Mesenchymal stem cell (in vitro differentiated cells and primary cell): ENCODE results near the gene RNF40.

ENCODE experiments used
- DNase-seq: peaks from one replicate; pipeline ENCODE4 v3.0.0-alpha.2; 2013
- H2AFZ ChIP-seq: one replicate; pipeline ENCODE4 v1.6.1; 2013; ENCODE audit warnings: low read depth, mild to moderate bottlenecking, control low read depth, inconsistent platforms, low read length, moderate library complexity
- H2AK5ac ChIP-seq: 2 replicates; pipeline ENCODE4 v1.6.1; 2013; ENCODE audit warnings: low read length, moderate library complexity, mild to moderate bottlenecking, inconsistent platforms; ENCODE audit not compliant: severe bottlenecking
- H2BK120ac ChIP-seq: one replicate; pipeline ENCODE4 v1.6.1; 2013; ENCODE audit warnings: low read depth, mild to moderate bottlenecking, inconsistent platforms, low read length, moderate library complexity
- H2BK12ac ChIP-seq, 2 experiments: one replicate each; pipeline ENCODE4 v1.6.1; 2013; ENCODE audit warnings: inconsistent platforms in 2 of 2, low read length in 2 of 2, mild to moderate bottlenecking in 2 of 2, moderate library complexity in 2 of 2, control low read depth in 1 of 2
- H2BK15ac ChIP-seq: one replicate; pipeline ENCODE4 v1.6.1; 2013; ENCODE audit warnings: mild to moderate bottlenecking, low read depth, inconsistent platforms; ENCODE audit not compliant: poor library complexity, severe bottlenecking
- H2BK5ac ChIP-seq: 2 replicates; pipeline ENCODE4 v1.6.1; 2013; ENCODE audit warnings: low read depth, mild to moderate bottlenecking, low read length, control low read depth, inconsistent platforms; ENCODE audit not compliant: poor library complexity, severe bottlenecking
- H3K14ac ChIP-seq, 2 experiments: one replicate each; pipeline ENCODE4 v1.6.1; 2013; ENCODE audit warnings: inconsistent platforms in 2 of 2, low read length in 2 of 2, control low read depth in 1 of 2, mild to moderate bottlenecking in 1 of 2, moderate library complexity in 1 of 2
- H3K18ac ChIP-seq, 2 experiments: one replicate each; pipeline ENCODE4 v1.6.1; 2013; ENCODE audit warnings: inconsistent platforms in 2 of 2, low read length in 2 of 2, control low read depth in 1 of 2, low read depth in 1 of 2, mild to moderate bottlenecking in 1 of 2
- H3K23ac ChIP-seq, 2 experiments: one replicate each; pipeline ENCODE4 v1.6.1; 2013; ENCODE audit warnings: inconsistent platforms in 2 of 2, low read length in 2 of 2, mild to moderate bottlenecking in 2 of 2, moderate library complexity in 2 of 2, control low read depth in 1 of 2
- H3K27ac ChIP-seq: 2 replicates; pipeline ENCODE4 v1.5.1; 2013; ENCODE audit warnings: mild to moderate bottlenecking, moderate library complexity, low read length, control low read depth, inconsistent platforms; ENCODE audit not compliant: poor library complexity, severe bottlenecking
- H3K27me3 ChIP-seq, 2 experiments: 2 replicates each; pipeline versions ENCODE4 v1.6.1 to v1.7.0; 2013; ENCODE audit warnings: low read length in 2 of 2, mild to moderate bottlenecking in 2 of 2, moderate library complexity in 2 of 2, control low read depth in 1 of 2, inconsistent platforms in 1 of 2; ENCODE audit not compliant: control insufficient read depth in 1 of 2, insufficient read depth in 1 of 2
- H3K36me3 ChIP-seq, 2 experiments: 2 replicates each; pipeline versions ENCODE4 v1.6.1 to v1.7.0; 2013; ENCODE audit warnings: low read length in 2 of 2, control low read depth in 1 of 2, inconsistent platforms in 1 of 2, low read depth in 1 of 2, mild to moderate bottlenecking in 1 of 2; ENCODE audit not compliant: insufficient read depth in 2 of 2, control insufficient read depth in 1 of 2
- H3K4ac ChIP-seq, 2 experiments: one replicate each; pipeline ENCODE4 v1.6.1; 2013; ENCODE audit warnings: inconsistent platforms in 2 of 2, low read length in 2 of 2, mild to moderate bottlenecking in 2 of 2, moderate library complexity in 2 of 2, control low read depth in 1 of 2, low read depth in 1 of 2
- H3K4me1 ChIP-seq: 2 replicates; pipeline ENCODE4 v1.6.1; 2013; ENCODE audit warnings: low read depth, low read length, control low read depth; ENCODE audit not compliant: control insufficient read depth, insufficient read depth
- H3K4me2 ChIP-seq: 2 replicates; pipeline ENCODE4 v1.6.1; 2013; ENCODE audit warnings: low read length, mild to moderate bottlenecking, inconsistent platforms; ENCODE audit not compliant: poor library complexity, severe bottlenecking
- H3K4me3 ChIP-seq, 2 experiments: 2 replicates each; pipeline versions ENCODE4 v1.5.1 to v1.7.0; 2013; ENCODE audit warnings: low read length in 2 of 2, mild to moderate bottlenecking in 2 of 2, control low read depth in 1 of 2, low read depth in 1 of 2; ENCODE audit not compliant: insufficient read depth in 1 of 2
- H3K79me1 ChIP-seq: replicated peaks from 2 replicates; pipeline ENCODE4 v1.6.1; 2013; ENCODE audit warnings: mild to moderate bottlenecking, control low read depth, low read length, inconsistent platforms; ENCODE audit not compliant: poor library complexity, severe bottlenecking
- H3K9ac ChIP-seq: 2 replicates; pipeline ENCODE4 v1.7.0; 2013; ENCODE audit warnings: mild to moderate bottlenecking, low read length, moderate library complexity
- H3K9me3 ChIP-seq: 2 replicates; pipeline ENCODE4 v1.7.0; 2013; ENCODE audit warnings: mild to moderate bottlenecking, low read length; ENCODE audit not compliant: control insufficient read depth
- H4K8ac ChIP-seq: one replicate; pipeline ENCODE4 v1.6.1; 2013; ENCODE audit warnings: inconsistent platforms, mild to moderate bottlenecking, low read length, moderate library complexity
- H4K91ac ChIP-seq: one replicate; pipeline ENCODE4 v1.6.1; 2013; ENCODE audit warnings: mild to moderate bottlenecking, low read length, inconsistent platforms
- WGBS: methylation state at CpG from one replicate; pipeline ENCODE4 v1.1.7; 2013; ENCODE audit warnings: mixed read lengths; 5-methylcytosine and 5-hydroxymethylcytosine counted together

RNF40 gene

GRCh38 chr16:30741461-30741914, 20.6 kb upstream of the RNF40 start:
- Histone ChIP-seq H3K79me1 (peaks cover 35% of the 10 kb centered on the region), H2BK5ac (no peak overlapping the region), H3K4me3 (peak overlapping the region in 1 of 2 experiments; percentile 50), H3K27ac (peak overlapping the region; percentile 55), H3K4me2 (no peak overlapping the region), H2BK12ac (peak overlapping the region in 1 of 2 experiments; percentile 61), H3K23ac (no peak overlapping the region), H3K9ac (no peak overlapping the region), H3K36me3 (peaks cover 48 to 63% of the 10 kb centered on the region in 2 experiments), H4K91ac (no peak overlapping the region), H3K4ac (no peak overlapping the region), H3K27me3 (no peaks in the 10 kb centered on the region), H2AFZ (no peak overlapping the region), H3K4me1 (peaks cover 8% of the 10 kb centered on the region), H3K18ac (peak overlapping the region in 1 of 2 experiments; percentile 64), H2BK15ac (no peak overlapping the region), H4K8ac (no peak overlapping the region), H3K9me3 (no peaks in the 10 kb centered on the region), H2BK120ac (no peak overlapping the region), H3K14ac (no peak overlapping the region), H2AK5ac (peak overlapping the region; percentile 71)
- DNase-seq = peak; percentile 92
- 89% methylated on average over 6 of the region's 6 CpGs for WGBS

GRCh38 chr16:30743716-30744115, 18.4 kb upstream of the RNF40 start:
- Histone ChIP-seq H3K36me3 (peaks cover 25 to 43% of the 10 kb centered on the region in 2 experiments), H2AFZ (no peak overlapping the region), H2AK5ac (no peak overlapping the region), H2BK120ac (no peak overlapping the region), H3K27me3 (no peaks in the 10 kb centered on the region), H3K4me3 (no peak overlapping the region), H2BK15ac (no peak overlapping the region), H3K18ac (no peak overlapping the region), H3K23ac (no peak overlapping the region), H4K8ac (no peak overlapping the region), H3K4me2 (no peak overlapping the region), H3K79me1 (peaks cover 19% of the 10 kb centered on the region), H2BK5ac (no peak overlapping the region), H3K9ac (peak overlapping the region; percentile 5), H3K14ac (no peak overlapping the region), H4K91ac (no peak overlapping the region), H3K27ac (no peak overlapping the region), H3K4ac (no peak overlapping the region), H2BK12ac (no peak overlapping the region), H3K9me3 (no peaks in the 10 kb centered on the region), H3K4me1 (peaks cover 12% of the 10 kb centered on the region)
- WGBS = 98% methylated on average over 11 of the region's 11 CpGs
- no peak for DNase-seq

GRCh38 chr16:30744183-30744582, 17.9 kb upstream of the RNF40 start:
- DNase-seq = no peak
- H3K79me1 ChIP-seq = peaks cover 16% of the 10 kb centered on the region
- H2AK5ac ChIP-seq = no peak overlapping the region
- H3K23ac ChIP-seq = no peak overlapping the region
- peak overlapping the region; percentile 5 for H3K9ac ChIP-seq
- no peak overlapping the region for H3K4me2 ChIP-seq
- no peak overlapping the region for H3K4me3 ChIP-seq
- H2BK5ac ChIP-seq = no peak overlapping the region
- H4K91ac ChIP-seq = no peak overlapping the region
- H2BK12ac ChIP-seq = no peak overlapping the region
- H3K27ac ChIP-seq = no peak overlapping the region
- H3K4me1 ChIP-seq = peaks cover 14% of the 10 kb centered on the region
- H3K9me3 ChIP-seq = no peaks in the 10 kb centered on the region
- no peak overlapping the region for H2BK15ac ChIP-seq
- no peak overlapping the region for H3K18ac ChIP-seq
- no peaks in the 10 kb centered on the region for H3K27me3 ChIP-seq
- no peak overlapping the region for H2BK120ac ChIP-seq
- H4K8ac ChIP-seq = no peak overlapping the region
- WGBS = 100% methylated on average over 1 of the region's 2 CpGs
- no peak overlapping the region for H3K4ac ChIP-seq
- peaks cover 21 to 38% of the 10 kb centered on the region in 2 experiments for H3K36me3 ChIP-seq
- H2AFZ ChIP-seq = no peak overlapping the region
- H3K14ac ChIP-seq = no peak overlapping the region

GRCh38 chr16:30745082-30745481, 17.0 kb upstream of the RNF40 start:
- no peak for DNase-seq
- H3K4ac ChIP-seq = no peak overlapping the region
- H3K14ac ChIP-seq = no peak overlapping the region
- H2AFZ ChIP-seq = no peak overlapping the region
- H3K27ac ChIP-seq = no peak overlapping the region
- no peak overlapping the region for H2BK5ac ChIP-seq
- H3K4me2 ChIP-seq = no peak overlapping the region
- no peaks in the 10 kb centered on the region for H3K9me3 ChIP-seq
- H4K8ac ChIP-seq = no peak overlapping the region
- no peaks in the 10 kb centered on the region for H3K27me3 ChIP-seq
- no peak overlapping the region for H2AK5ac ChIP-seq
- no peak overlapping the region for H2BK12ac ChIP-seq
- H3K4me1 ChIP-seq = peaks cover 15% of the 10 kb centered on the region
- no peak overlapping the region for H2BK120ac ChIP-seq
- no peak overlapping the region for H4K91ac ChIP-seq
- H3K4me3 ChIP-seq = no peak overlapping the region
- H3K18ac ChIP-seq = no peak overlapping the region
- H3K79me1 ChIP-seq = peaks cover 12% of the 10 kb centered on the region
- WGBS = 87% methylated on average over 2 of the region's 2 CpGs
- H3K23ac ChIP-seq = no peak overlapping the region
- H3K9ac ChIP-seq = no peak overlapping the region
- peaks cover 14 to 33% of the 10 kb centered on the region in 2 experiments for H3K36me3 ChIP-seq
- no peak overlapping the region for H2BK15ac ChIP-seq
